DOHH2 (cell line): Measurements from ENCODE around the gene BRCA1.
"Not testable (repeated sequence)": the region's sequence is repeated elsewhere in the genome, so short reads cannot be mapped to it uniquely, and the experiment has no call there.

Source experiments
- H3F3A ChIP-seq: fragments of 200-600 bp; sonication (generic), shearing (Covaris generic); 2 replicates; pipeline ENCODE4 v1.6.0; 2016; ENCODE audit warnings: antibody characterized with exemption, mild to moderate bottlenecking; ENCODE audit not compliant: control insufficient read depth, insufficient read depth
- H3K27ac ChIP-seq: fragments of 200-600 bp; sonication (generic); 2 replicates; pipeline ENCODE4 v1.5.1; 2014; ENCODE audit warnings: low read depth, mild to moderate bottlenecking, low read length, moderate library complexity
- H3K27me3 ChIP-seq: fragments of 200-600 bp; sonication (generic); 2 replicates; pipeline ENCODE4 v1.6.1; 2014; ENCODE audit warnings: mild to moderate bottlenecking, low read length, mixed read lengths; ENCODE audit not compliant: control insufficient read depth
- H3K36me3 ChIP-seq: fragments of 200-600 bp; sonication (generic); 2 replicates; pipeline ENCODE4 v1.6.1; 2014; ENCODE audit warnings: mild to moderate bottlenecking, low read length, moderate library complexity, mixed read lengths; ENCODE audit not compliant: control insufficient read depth
- H3K4me1 ChIP-seq: fragments of 200-600 bp; sonication (generic); 2 replicates; pipeline ENCODE4 v1.6.1; 2014; ENCODE audit warnings: mild to moderate bottlenecking, low read length, mixed read lengths; ENCODE audit not compliant: control insufficient read depth
- H3K4me2 ChIP-seq: fragments of 200-600 bp; sonication (generic); 2 replicates; pipeline ENCODE4 v1.6.0; 2014; ENCODE audit warnings: mild to moderate bottlenecking, low read length, moderate library complexity
- H3K4me3 ChIP-seq: fragments of 200-600 bp; sonication (generic); 2 replicates; pipeline ENCODE4 v1.5.1; 2014; ENCODE audit warnings: mild to moderate bottlenecking, low read length, mixed read lengths
- H3K79me2 ChIP-seq: fragments of 200-600 bp; sonication (generic); 2 replicates; pipeline ENCODE4 v1.6.1; 2014; ENCODE audit warnings: mild to moderate bottlenecking, low read length, mixed read lengths; ENCODE audit not compliant: control insufficient read depth
- H3K9me2 ChIP-seq: fragments of 200-600 bp; sonication (generic); replicated peaks from 2 replicates; pipeline ENCODE4 v1.6.1; 2014; ENCODE audit warnings: mild to moderate bottlenecking, low read length, mixed read lengths; ENCODE audit not compliant: control insufficient read depth
- H3K9me3 ChIP-seq: fragments of 200-600 bp; sonication (generic); 2 replicates; pipeline ENCODE4 v1.6.1; 2014; ENCODE audit warnings: antibody characterized with exemption, low read length, mixed read lengths; ENCODE audit not compliant: control insufficient read depth, insufficient read depth
- H4K20me1 ChIP-seq: fragments of 200-600 bp; sonication (generic); 2 replicates; pipeline ENCODE4 v1.6.0; 2014; ENCODE audit warnings: low read depth, mild to moderate bottlenecking, antibody characterized with exemption, low read length, moderate library complexity; ENCODE audit not compliant: control insufficient read depth, insufficient read depth
- EZH2phosphoT487 ChIP-seq: fragments of 200-600 bp; sonication (generic); IDR thresholded peaks from 2 replicates; pipeline ENCODE4 v1.6.1; 2017; ENCODE audit warnings: borderline replicate concordance, mild to moderate bottlenecking, antibody characterized with exemption, low read length, moderate library complexity, mixed read lengths
- TF ChIP-seq, protein P1 (sequence below): fragments of 200-600 bp; sonication (generic); IDR thresholded peaks from one replicate; pipeline ENCODE4 v1.5.1; 2014; ENCODE audit warnings: antibody characterized with exemption, mild to moderate bottlenecking, low read depth, low read length; ENCODE audit not compliant: poor library complexity, severe bottlenecking

BRCA1 gene

DNA sequence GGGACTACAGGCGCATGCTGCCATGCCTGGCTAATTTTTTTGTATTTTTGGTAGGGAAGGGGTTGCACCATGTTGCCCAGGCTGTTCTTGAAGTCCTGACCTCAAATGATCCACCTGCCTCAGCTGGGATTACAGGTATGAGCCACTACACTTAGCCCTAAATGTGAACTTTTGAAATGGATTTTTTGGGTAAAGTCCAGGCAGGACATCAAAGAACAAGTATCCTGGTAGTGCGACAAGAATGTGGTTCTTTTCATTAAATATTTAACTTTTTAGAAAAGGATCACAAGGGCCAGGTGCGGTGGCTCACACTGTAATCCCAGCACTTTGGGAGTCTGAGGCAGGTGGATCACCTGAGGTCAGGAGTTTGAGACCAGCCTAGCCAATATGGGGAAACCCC is 30.5 kb upstream of the BRCA1 start:
- no peaks in the 10 kb centered on the region for H3K79me2 ChIP-seq
- no peaks in the 10 kb centered on the region for H3K9me3 ChIP-seq
- H4K20me1 ChIP-seq, result no peaks in the 10 kb centered on the region
- H3K27ac ChIP-seq, result no peak overlapping the region
- peaks cover 3% of the 10 kb centered on the region; the same call in 1 of the 2 replicates for H3K4me1 ChIP-seq
- no peak for TF ChIP-seq EZH2phosphoT487
- TF ChIP-seq, protein P1, sequence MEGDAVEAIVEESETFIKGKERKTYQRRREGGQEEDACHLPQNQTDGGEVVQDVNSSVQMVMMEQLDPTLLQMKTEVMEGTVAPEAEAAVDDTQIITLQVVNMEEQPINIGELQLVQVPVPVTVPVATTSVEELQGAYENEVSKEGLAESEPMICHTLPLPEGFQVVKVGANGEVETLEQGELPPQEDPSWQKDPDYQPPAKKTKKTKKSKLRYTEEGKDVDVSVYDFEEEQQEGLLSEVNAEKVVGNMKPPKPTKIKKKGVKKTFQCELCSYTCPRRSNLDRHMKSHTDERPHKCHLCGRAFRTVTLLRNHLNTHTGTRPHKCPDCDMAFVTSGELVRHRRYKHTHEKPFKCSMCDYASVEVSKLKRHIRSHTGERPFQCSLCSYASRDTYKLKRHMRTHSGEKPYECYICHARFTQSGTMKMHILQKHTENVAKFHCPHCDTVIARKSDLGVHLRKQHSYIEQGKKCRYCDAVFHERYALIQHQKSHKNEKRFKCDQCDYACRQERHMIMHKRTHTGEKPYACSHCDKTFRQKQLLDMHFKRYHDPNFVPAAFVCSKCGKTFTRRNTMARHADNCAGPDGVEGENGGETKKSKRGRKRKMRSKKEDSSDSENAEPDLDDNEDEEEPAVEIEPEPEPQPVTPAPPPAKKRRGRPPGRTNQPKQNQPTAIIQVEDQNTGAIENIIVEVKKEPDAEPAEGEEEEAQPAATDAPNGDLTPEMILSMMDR, result no peak
- H3F3A ChIP-seq, result no peaks in the 10 kb centered on the region; the same call in 1 of the 2 replicates
- H3K36me3 ChIP-seq, result peaks cover 6% of the 10 kb centered on the region; the same call in 1 of the 2 replicates
- H3K27me3 ChIP-seq, result no peaks in the 10 kb centered on the region
- no peak overlapping the region for H3K4me2 ChIP-seq
- no peaks in the 10 kb centered on the region for H3K9me2 ChIP-seq
- H3K4me3 ChIP-seq, result no peak overlapping the region

DNA sequence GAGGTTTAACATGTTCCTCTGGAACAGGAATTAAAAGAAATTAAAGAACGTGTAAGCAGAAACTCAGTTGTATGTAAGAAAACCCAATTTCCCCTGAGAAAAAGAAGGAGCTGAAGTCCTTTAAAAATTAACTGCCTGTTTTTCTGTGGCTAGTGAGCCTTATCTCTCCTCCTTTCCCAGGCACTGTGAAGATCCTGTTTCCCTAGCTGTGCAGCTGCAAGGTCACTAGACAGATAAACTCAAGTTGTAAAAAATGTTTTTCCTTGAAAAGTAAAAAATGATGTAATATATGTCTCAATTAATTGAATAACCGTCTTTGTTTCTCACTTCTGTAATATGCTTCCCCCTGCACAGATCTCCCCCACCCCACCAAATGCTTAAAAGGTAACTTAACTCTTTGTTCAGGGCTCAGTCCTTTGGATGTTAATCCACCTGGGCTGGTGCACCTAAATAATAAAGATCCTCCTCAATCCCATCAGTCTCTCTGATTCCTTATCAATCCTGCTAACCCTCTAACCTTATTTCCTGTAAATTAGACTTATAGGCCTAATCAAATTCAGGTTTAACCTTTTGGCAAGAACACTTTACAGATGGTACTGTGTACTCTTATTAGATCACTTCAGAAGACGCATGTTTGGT is 28.2 kb upstream of the BRCA1 start:
- not testable (repeated sequence) for H3K79me2 ChIP-seq, H3K27me3 ChIP-seq, H3K9me2 ChIP-seq, H3K36me3 ChIP-seq, H3F3A ChIP-seq, H4K20me1 ChIP-seq, H3K4me2 ChIP-seq, H3K27ac ChIP-seq, H3K4me3 ChIP-seq, H3K4me1 ChIP-seq, H3K9me3 ChIP-seq

DNA sequence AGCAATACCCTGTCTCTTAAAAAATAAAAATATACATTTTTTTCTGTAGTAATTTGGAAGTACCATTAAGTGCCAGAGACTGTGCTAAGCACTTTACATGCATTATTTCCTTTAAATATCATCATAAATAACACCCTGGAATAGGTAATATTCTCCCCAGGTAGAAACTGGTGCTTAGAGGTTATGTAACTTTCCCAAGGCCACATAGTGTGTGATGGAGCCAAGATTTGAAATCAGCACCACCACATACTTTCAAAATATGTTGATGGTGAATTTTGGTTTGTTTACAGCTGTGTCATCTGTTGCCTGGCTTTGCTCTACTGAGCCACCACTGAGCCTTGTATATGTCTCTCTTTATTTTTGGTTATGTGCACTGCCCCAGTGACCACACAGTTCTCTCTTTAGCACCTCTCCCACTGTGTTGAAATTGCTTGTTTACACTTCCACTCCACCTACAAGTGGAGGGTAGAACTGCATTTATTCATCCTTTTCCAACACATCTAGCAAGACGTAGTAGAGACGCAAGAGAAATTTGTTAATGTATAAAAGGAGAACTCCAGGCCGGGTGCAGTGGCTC is 26.8 kb upstream of the BRCA1 start:
- Histone ChIP-seq H3K9me2 (no peaks in the 10 kb centered on the region), H3K27ac (no peak overlapping the region), H3K4me3 (no peak overlapping the region), H3K36me3 (peaks cover 3% of the 10 kb centered on the region; the same call in 1 of the 2 replicates), H3K9me3 (no peaks in the 10 kb centered on the region), H3K4me2 (no peak overlapping the region), H4K20me1 (no peaks in the 10 kb centered on the region), H3K4me1 (peaks cover 3% of the 10 kb centered on the region; the same call in 1 of the 2 replicates), H3K27me3 (no peaks in the 10 kb centered on the region), H3K79me2 (no peaks in the 10 kb centered on the region), H3F3A (no peaks in the 10 kb centered on the region)
- TF ChIP-seq, protein P1, result no peak
- TF ChIP-seq EZH2phosphoT487, result no peak

DNA sequence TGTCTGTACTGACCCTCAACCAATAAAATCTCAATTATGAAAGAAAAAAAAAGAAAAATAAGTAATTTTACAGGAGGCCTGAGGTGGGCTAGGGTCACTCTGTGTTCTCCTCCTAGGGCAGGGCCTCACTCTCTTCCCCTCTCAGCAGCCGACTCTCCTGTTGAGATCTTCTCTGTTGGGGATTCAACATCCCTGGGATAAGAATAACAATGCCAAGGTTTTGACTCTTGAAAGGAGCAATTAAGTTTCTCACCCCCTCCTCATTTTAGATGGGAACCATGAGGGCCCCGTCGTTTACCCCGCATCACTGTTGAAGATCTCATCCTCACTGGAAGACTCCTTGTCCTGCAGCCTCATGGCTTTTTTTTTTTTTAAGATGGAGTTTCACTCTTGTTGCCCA is 21.5 kb upstream of the BRCA1 start:
- Histone ChIP-seq H3K27me3 (no peaks in the 10 kb centered on the region), H3K9me2 (no peaks in the 10 kb centered on the region), H3K4me2 (no peak overlapping the region), H3K4me1 (no peaks in the 10 kb centered on the region), H3K4me3 (no peak overlapping the region), H3K9me3 (no peaks in the 10 kb centered on the region), H3K27ac (no peak overlapping the region), H3K36me3 (0 out of 2 replicates have a peak, but pooled peaks cover 4% of the 10 kb centered on the region), H3K79me2 (no peaks in the 10 kb centered on the region), H3F3A (no peaks in the 10 kb centered on the region), H4K20me1 (no peaks in the 10 kb centered on the region)
- TF ChIP-seq EZH2phosphoT487, result no peak
- TF ChIP-seq, protein P1, result no peak
